Astrocyte of the spinal cord (primary cell): ENCODE measurements around the gene MRTFB.

Experiments
- DNase-seq: peaks from one replicate; pipeline ENCODE4 v3.0.0; 2011; ENCODE audit warnings: low read depth, low spot score
- H3K4me3 ChIP-seq: 2 replicates; pipeline ENCODE4 v1.5.1; 2011; ENCODE audit warnings: low read depth, mild to moderate bottlenecking, low read length, moderate library complexity
- in situ Hi-C: cut with HindIII; loops from 2 replicates; pipeline ENCODE4 v1.10.0; 2017; ENCODE audit warnings: low sequenced_read_pairs
- TF ChIP-seq, protein P1 (sequence below): IDR thresholded peaks from 2 replicates; pipeline ENCODE4 v1.5.1; 2012; ENCODE audit warnings: low read depth, mild to moderate bottlenecking, low read length, inconsistent platforms

MRTFB gene

GRCh38 chr16:14302031-14302398 lies 230.9 kb downstream of the MRTFB start:
- peak; percentile 62 for DNase-seq
- H3K4me3 ChIP-seq, result peak overlapping the region; percentile 79
- in situ Hi-C loops, result no loop called here
- TF ChIP-seq, protein P1, sequence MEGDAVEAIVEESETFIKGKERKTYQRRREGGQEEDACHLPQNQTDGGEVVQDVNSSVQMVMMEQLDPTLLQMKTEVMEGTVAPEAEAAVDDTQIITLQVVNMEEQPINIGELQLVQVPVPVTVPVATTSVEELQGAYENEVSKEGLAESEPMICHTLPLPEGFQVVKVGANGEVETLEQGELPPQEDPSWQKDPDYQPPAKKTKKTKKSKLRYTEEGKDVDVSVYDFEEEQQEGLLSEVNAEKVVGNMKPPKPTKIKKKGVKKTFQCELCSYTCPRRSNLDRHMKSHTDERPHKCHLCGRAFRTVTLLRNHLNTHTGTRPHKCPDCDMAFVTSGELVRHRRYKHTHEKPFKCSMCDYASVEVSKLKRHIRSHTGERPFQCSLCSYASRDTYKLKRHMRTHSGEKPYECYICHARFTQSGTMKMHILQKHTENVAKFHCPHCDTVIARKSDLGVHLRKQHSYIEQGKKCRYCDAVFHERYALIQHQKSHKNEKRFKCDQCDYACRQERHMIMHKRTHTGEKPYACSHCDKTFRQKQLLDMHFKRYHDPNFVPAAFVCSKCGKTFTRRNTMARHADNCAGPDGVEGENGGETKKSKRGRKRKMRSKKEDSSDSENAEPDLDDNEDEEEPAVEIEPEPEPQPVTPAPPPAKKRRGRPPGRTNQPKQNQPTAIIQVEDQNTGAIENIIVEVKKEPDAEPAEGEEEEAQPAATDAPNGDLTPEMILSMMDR, result no peak

GRCh38 chr16:14302399-14303181 lies 231.5 kb downstream of the MRTFB start:
- in situ Hi-C loops, result no loop called here
- no peak for DNase-seq
- TF ChIP-seq, protein P1, result no peak
- peak overlapping the region; percentile 79 for H3K4me3 ChIP-seq

DNA sequence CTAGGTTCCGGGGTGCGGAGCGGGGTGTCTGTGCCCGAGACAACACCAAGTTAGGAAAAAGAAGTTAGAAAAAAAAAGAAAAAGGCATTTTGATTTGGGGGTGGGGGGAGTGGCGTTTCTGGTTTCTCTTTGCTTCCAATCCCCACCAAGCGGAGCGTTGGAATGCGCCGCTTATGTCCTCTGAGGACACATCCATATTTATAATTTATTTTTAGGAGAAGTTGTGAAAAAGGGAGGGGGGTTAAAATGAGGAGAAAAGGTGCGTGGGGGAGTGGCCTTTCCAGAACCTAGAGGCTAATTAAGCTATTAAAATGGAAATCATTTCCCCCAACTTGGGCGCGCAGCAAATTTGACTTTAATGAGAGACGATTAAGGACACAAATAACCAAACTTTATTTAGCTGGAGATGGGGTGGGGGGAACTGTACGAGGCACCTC lies 232.1 kb downstream of the MRTFB start:
- in situ Hi-C loops, result no loop called here
- TF ChIP-seq, protein P1, result no peak
- DNase-seq, result no peak
- H3K4me3 ChIP-seq, result peak overlapping the region; percentile 79

- peak overlapping the region; percentile 79 for H3K4me3 ChIP-seq
- TF ChIP-seq, protein P1, result no peak
- in situ Hi-C loops, result no loop called here
- no peak for DNase-seq
Measured at GRCh38 chr16:14303639-14304394, 232.7 kb downstream of the MRTFB start.

- in situ Hi-C loops, result no loop called here
- H3K4me3 ChIP-seq, result no peak overlapping the region
- no peak for DNase-seq
- TF ChIP-seq, protein P1, result no peak
Measured at GRCh38 chr16:14304891-14305460, 233.9 kb downstream of the MRTFB start.

- DNase-seq, result no peak
- H3K4me3 ChIP-seq, result no peak overlapping the region
- TF ChIP-seq, protein P1, result no peak
- in situ Hi-C loops, result no loop called here
Measured at GRCh38 chr16:14306485-14307058, 235.5 kb downstream of the MRTFB start.
